Measurements from ENCODE around the gene PEAK1.
"Not testable (repeated sequence)": the region's sequence is repeated elsewhere in the genome, so short reads cannot be mapped to it uniquely, and the experiment has no call there.

PEAK1 gene

DNA sequence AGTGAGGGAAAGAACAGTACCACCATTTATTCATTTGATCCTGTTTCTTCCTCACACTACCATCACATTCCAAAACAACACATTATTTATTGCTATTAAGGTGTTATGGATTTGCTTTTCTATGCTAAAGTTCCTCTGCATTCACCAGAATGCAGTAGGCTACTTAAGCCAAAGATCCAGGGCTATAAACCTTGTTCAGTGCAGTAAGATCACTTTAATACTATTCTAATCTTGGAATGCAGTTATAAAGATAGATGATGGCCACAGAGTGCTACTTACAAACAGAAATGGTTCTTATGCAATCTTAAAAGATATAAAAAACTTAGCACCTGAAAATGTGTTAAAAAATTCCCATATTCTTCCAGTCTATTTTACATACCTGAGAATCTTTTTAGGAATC lies 241.5 kb downstream of the PEAK1 start:
- no peak for DNase-seq (ENCODE audit: low read depth in 2 of 2)

DNA sequence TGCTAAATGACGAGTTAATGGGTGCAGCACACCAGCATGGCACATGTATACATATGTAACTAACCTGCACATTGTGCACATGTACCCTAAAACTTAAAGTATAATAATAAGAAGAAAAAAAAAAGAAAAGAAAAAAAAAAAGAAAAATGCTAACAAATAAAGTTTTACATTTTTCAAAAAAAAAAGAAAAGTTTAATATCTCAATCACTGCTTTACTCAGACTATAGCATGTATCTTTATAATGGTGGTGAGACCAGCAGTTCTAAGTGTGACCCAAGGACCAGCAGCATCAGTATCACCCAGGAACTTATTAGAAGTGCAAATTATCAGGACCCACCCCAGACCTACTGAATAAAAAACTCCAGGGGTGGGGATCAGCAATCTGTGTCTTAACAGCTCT lies 243.8 kb downstream of the PEAK1 start:
- DNase-seq (ENCODE audit: low read depth in 2 of 2): not testable (repeated sequence)

DNA sequence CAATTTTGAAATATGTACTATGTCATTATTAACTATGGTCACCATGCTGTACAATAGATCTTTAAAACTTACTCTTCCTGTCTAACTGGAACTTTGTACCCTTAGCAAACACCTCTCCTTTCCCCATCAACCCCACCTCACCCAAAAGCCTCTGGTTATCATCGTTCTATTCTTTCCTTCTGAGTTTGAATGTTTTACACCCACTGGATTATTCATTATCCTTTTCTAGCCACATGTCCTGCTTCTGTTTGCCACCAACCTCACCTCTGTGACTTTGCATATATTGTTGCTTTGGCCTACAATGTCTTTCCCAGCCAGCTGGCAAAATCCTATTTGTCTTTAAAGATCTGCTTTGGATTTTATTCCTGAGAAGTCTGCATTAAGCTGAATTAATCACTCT lies 246.4 kb downstream of the PEAK1 start:
- DNase-seq (ENCODE audit: low read depth in 2 of 2): no peak

DNA sequence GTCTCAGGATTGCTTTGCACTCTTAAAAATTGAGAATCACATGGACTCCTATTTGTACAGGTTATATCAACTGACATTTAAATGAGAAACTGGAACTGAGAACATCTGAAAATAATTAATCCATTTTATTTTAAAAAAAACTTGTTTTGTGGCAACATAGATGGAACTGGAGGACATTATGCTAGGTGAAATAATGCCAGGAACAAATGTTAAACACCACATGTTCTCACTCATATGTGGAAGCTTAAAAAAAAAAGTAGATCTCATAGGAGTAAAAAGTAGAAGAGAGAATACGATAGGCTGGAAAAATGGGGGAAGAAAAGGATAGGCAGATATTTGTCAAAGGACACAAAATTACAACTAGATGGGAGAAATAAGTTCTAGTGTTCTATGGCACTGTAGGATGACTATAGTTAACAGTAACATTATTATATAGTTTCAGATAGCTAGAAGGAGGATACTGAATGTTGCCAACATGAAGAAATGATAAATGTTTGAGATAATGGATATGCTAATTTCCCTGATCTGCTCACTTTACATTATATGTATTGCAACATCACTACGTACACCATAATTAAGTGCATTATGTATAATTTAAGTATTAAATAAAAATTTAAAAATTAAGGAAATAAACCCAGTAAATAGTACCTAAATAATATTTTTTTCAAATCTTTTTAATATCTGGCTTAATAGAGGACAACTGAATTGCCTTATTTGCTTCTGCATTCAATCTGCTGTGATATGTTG lies 248.5 kb downstream of the PEAK1 start:
- DNase-seq (ENCODE audit: low read depth in 2 of 2): no peak

DNA sequence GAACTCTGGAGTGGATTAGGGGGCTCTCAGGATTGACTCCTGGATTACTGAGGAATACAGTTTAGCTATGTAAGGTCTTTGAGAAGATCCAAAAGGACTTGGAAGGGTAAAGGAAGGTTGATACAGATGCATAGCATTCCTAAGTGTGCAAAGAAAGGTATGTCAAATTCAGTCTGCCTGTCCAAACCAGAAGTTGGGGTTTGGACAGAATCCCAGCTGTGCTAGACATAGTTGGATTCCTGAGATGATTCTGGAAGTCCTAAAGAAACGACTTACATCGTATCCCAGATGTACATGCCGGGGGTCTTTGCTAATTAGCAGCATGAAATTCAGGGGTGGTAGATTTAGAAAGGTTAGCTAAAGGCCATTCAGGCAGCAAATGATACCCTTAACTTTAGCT lies 251.3 kb downstream of the PEAK1 start:
- DNase-seq (ENCODE audit: low read depth in 2 of 2): peak; percentile 82

DNA sequence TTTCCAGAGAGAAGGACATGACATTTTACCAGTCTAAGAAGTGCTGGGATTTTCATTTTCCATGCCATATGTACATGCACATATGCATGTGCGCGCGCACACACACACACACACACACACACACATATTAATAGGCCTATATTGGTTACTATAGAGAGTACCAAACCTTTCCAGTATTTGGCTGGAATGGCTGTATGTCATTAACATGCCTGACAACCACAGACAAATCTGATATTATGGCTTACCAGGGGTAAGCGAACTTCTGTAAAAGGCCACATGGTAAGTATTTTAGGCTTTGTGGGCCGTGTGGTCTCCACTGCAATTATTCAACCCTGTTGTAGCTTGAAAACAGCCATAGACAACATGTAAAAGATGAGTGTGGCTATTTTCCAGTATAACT lies 251.8 kb downstream of the PEAK1 start:
- DNase-seq (ENCODE audit: low read depth in 2 of 2): peak; percentile 39 to 53

DNA sequence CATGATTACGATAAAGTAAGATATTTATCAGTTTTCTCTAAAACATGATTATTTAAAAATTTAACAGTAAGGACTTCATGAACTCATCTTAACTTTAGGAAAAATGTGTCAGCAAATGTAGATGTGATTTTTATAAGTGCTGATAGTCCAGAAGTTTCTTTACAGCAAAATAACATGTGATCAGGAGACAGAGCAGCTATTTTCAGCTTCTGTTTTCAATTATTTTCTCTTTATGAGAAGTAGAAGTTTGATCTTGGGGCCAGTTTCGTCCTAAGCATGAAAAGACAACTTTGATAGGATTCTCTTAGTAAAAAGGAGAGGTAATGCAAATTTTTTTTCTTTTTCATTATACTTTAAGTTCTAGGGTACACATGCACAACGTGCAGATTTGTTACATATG lies 252.5 kb downstream of the PEAK1 start:
- no peak for DNase-seq (ENCODE audit: low read depth in 2 of 2)

DNA sequence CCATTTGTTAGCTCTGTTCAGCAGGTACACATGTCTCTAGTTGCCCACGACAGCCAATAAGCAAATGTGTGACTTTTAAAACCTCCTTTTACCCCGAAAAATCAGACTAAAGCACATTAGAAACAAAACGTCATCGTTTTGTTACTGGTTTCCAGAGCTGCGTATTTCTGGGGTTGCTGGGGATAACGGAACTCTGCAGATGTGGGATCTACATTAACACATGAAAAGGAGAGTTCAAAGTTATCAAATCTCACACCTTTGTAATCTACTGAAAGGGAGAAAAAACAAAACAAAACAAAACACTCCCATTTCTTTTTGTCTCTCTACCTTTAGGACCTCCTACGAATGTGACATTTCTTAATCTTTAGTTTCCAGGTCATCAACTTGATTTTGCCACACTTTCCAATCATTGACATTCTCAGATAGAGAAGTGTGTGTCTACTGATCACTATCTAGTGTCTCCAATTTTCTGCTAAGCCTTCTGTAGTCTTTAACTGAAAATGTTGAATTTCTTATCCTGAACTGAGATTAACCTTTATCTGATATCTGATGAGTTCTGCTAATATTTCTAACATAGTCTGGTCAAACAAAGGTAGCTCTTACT lies 256.0 kb downstream of the PEAK1 start:
- DNase-seq (ENCODE audit: low read depth in 2 of 2): no peak

DNA sequence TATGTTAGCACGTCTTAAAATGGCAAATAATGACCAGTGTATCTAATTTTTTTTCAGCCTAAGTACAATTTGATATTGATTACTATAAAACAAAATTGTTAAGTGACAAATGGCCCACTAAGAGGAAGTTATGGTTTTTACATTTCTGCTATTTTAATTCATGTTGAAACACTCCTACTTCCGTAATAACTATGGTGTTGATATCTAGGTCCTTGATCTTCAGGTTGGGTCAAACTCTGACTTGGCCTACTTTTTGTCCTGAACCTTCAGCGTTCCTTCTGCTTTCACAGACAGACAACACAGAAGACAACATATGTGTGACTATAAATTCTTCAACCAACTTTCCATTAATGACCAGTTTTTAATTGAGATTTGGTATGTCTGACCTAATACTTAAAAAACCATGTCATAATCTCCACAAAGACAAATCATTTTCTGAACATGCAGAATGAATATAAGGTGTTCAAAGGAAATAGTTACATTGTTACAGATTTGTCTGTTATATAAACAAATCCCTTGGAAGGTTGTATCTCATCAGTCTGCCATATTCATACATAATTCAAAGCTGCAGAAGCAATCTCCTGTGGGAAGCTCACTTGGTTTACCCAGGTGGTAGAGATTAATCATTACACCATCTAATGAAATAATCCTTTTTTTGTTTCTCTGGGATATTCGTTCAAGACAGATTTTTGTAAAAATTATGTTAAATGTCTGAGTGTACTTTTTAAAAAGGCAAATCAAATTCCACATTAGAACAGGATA lies 256.9 kb downstream of the PEAK1 start:
- DNase-seq (ENCODE audit: low read depth in 2 of 2): no peak

DNA sequence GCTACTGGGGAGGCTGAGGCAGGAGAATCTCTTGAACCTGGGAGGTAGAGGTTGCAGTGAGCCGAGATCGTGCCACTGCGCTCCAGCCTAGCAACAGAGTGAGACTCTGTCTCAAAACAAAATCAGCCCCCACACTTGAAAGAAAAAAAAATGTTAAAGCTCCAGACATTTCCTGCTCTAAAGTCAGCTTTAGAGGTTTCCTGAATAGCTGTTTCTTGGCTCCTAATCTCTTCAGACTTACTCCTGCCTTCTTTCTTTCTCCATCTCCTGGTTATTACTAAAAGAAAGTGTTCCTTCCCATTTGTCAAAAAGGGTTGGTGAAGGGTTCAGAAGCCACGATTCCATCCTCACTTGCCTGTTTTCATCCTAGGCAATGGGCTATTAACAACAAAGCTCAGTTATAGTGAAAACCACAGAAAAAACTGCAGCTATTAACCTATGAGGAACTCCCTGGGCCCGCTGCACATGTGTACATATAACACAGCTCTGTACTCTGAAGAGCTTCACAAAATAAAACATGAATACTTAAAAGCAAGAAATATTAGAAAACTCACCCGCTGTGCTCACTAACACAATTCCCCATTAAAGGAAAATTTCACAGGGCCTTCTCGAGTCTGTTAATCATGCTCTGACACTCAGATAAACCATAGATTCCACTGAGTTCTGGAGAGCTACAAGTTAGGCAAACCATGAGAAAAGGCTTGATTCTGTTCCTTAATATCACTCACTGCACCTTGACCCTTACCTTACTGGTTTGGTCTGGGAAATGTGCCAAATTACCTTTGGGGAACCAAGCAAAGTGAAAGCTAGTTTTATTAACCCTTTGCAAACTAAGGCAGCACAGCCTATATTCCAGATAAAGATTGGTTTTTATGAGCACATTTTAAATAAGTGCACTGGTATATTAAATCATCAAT lies 259.1 kb downstream of the PEAK1 start:
- DNase-seq (ENCODE audit: low read depth in 2 of 2): no peak

DNA sequence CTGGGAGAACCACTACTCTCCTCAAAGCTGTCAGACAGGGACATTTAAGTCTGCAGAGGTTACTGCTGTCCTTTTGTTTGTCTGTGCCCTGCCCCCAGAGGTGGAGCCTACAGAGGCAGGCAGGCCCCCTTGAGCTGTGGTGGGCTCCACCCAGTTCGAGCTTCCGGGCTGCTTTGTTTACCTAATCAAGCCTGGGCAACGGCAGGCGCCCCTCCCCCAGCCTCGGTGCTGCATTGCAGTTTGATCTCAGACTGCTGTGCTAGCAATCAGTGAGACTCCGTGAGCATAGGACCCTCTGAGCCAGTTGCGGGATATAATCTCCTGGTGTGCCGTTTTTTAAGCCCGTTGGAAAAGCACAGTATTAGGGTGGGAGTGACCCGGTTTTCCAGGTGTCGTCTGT lies 263.9 kb downstream of the PEAK1 start:
- not testable (repeated sequence) for DNase-seq (ENCODE audit: low read depth in 2 of 2)

DNA sequence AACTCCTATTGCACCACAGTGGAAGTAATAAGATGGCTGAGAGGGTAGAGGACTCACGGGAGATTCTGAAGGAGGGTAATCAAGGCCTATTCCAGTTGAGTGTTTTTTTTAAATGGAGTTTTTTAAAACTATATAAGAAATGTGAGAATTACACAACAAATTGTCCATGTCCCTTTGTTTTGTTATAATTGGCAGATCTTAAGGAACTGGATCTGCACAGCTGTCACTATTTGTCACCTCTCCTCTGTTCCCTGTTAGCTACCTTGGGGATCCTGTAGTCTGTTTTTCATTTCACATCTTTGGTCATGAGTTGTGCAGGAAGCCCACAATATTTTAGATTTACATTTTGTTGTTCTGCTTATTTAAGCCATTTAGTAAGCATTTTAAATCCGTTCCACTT lies 271.7 kb downstream of the PEAK1 start:
- DNase-seq (ENCODE audit: low read depth in 2 of 2): no peak

DNA sequence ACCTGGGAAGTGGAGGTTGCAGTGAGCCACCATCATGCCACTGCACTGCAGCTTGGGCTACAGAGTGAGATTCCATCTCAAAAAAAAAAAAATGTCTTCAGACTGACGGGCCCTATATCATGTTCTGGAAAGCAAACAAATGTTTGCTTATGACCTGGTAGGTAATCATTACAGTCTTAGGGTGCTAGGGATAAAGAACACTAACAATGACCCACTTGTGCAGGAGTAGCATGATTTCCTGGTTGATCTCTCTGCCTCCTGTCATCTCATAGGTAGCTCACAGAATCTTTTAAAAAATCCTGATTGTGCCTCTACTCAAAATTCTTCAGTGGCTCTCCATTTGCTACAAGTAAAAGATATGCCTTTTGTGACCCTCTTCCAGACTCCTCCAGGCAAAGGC lies 274.5 kb downstream of the PEAK1 start:
- no peak for DNase-seq (ENCODE audit: low read depth in 2 of 2)

DNA sequence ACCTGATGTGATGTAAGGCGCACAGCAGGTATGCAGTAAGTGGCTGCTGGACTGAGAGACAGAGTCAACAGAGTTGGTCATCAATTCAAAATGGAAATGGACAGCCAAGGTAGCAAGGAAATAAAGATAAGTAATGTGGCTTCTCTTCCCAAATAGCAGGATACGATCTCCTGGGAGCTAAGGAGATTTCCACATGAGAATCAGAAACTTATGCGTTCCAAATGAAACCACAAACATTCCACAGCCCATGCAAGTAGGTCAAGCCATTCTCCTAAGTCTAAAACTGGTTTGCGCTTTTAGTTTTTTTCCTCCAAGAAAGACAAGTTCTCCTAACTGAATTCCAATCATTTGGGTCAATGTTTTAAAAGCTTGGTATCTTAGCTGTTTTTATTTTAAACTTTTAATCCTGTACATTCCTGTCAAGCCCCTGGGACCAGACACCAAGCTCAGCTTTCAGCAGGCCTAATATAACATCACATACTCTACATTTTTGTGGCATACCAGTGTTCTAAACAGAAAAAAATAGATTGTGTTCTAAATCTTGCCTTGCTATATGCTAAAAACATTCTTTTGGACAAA lies 275.3 kb downstream of the PEAK1 start:
- peak; percentile 99 for DNase-seq (ENCODE audit: low read depth in 2 of 2)

DNA sequence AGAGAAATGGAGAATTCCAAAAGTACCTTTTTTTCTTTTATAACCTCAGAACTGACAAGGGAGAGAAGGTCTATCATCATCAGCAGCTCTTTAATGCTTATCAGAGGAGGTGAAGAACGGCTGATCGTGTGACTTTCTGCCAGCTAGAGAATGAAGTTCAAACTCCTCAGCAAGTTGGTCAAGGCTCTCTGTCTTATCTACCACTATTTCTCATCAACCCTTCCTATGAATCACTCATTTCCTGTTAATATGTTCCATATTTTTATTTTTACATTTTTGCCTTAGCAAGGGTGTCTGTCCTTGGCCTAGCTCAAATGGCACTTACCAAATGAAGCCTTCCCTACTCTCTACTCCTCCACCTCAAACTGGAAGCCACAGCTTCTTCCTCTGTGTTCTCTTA lies 275.9 kb downstream of the PEAK1 start:
- peak; percentile 15 to 28 for DNase-seq (ENCODE audit: low read depth in 2 of 2)

DNA sequence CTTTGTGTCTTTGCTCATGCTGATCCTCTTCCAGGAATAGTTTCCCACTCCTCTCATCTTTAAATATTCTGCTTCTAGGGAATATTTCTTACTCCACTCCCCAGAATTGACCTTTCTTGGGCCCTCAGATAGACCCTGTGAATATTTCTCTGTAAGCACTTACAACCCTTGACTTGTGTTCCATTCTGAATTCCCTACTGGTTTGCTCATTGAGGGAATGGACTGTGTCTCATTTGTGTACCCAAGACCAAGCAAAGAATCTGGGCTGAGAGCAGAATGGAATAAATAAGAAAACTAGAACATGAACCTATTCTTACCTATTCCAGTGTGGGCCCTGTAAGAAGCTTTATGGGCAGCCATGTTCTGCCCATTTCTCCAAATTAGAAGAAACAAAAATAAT lies 276.3 kb downstream of the PEAK1 start:
- no peak for DNase-seq (ENCODE audit: low read depth in 2 of 2)

DNA sequence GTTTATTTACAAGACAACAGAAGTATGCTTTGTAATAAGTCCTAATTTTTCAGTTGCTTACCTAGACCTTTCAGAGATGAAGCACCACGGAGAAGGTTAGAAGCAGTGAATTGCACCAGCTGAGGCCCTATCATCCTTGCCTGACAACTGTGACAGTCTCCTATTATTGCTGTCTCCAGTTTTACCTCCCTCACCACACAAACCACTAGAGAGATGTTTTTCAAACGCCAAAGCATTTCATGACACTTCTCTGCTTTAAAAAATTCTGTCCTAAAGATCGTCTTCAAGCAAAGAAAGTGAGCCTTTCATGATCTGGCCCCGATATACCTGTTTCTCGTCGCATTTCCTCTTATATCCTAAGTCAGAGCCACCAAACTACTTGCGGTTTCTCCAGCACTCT lies 276.7 kb downstream of the PEAK1 start:
- DNase-seq (ENCODE audit: low read depth in 2 of 2): no peak

DNA sequence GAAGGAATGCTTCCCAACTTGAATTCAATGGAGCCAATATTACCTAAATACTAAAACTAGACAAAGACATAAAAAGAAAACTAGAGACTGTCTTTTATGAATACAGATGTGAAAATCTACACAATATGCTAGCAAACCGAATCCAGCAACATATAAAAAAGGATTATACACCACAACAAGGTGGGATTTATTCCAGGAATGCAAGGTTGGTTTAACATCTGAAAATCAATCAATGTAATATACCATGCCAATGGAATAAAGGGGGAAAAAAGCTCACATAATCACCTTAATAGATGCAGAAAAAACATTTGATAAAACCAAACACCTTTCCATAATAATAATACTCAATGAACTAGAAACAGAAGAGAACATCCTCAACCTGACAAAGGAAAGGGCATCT lies 279.7 kb downstream of the PEAK1 start:
- no peak for DNase-seq (ENCODE audit: low read depth in 2 of 2)

DNA sequence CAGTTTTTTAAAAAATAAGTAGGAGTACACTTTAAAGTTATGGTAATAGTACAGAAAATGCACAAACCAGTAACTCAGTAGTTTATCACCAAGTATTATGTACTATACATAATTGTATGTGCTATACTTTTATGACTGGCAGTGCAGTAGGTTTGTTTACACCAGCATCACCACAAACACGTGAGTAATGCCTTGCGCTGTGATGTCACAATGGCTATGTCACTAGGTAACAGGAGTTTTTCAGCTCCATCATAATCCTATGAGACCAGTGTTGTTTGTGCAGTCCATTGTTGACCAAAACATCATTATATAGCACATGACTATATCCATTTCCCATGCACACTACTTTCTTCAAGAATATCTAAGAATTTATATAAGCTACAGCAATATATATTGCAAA lies 280.6 kb downstream of the PEAK1 start:
- no peak for DNase-seq (ENCODE audit: low read depth in 2 of 2)

DNA sequence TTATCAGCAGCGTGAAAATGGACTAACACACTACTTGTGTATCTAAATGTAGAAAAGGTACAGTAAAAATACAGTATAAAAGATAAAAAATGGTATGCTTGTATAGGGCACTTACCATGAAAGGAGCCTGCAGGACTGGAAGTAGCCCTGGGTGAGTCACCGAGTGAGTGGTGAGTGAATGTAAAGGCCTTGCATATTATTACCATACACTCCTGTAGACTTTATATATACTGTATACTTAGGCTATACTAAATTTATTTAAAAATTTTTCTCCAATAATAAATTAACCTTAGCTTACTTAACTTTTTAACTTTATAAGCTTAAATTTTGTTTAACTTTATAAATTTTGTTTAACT lies 281.8 kb downstream of the PEAK1 start:
- DNase-seq (ENCODE audit: low read depth in 2 of 2): no peak

DNA sequence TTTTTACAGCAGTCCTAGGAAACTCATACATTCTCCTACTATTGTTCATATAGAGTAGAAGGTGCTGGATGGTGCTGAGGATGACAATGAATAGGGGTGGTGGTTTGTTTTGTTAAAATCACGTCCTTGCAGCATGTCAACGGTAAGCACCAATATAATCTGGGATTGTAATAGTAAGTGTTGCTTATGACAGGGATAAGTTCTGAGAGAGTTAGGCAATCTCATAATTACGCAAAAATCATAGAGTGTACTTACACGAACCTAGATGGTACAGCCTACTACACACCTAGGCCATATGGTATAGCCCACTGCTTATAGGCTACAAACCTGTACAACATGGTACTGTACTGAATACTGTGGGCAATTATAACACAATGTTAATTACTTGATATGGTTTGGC lies 284.7 kb downstream of the PEAK1 start:
- no peak for DNase-seq (ENCODE audit: low read depth in 2 of 2)

Measured in fibroblast of skin of left biceps (primary cell).